GM20000 (cell line): ENCODE results near the gene PPP2R5D.
A peak's percentile ranks its signal among the peaks of the same experiment; 100 is the strongest.

Experiments used
- DNase-seq: peaks from one replicate; pipeline ENCODE4 v3.0.0; 2012; ENCODE audit warnings: low spot score
- CTCF ChIP-seq: IDR thresholded peaks from 2 replicates; pipeline ENCODE4 v1.5.1; 2012; ENCODE audit warnings: mild to moderate bottlenecking, control low read depth; ENCODE audit errors: extremely low read depth, missing control alignments

Gene PPP2R5D

DNA sequence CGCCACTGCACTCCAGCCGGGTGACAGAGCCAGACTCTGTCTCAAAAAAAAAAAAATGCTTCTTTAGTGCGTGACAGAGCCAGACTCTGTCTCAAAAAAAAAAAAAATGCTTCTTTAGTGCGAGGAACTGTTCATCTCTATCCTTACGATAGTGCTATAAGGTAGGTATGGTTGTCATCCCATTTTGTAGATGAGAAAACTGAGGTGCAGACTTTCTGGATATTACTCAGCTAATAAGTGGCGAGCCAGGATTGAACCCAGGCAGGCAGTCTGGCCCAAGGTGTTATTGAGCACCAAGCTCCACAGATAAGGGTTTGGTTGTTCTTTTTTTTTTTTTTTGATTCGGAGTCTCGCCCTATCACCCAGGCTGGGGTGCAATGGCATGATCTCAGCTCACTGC, 17.5 kb downstream of the PPP2R5D start:
- DNase-seq = no peak
- no peak for TF ChIP-seq CTCF

GRCh38 chr6:43005844-43006243, 21.5 kb downstream of the PPP2R5D start:
- no peak for TF ChIP-seq CTCF
- DNase-seq = no peak

DNA sequence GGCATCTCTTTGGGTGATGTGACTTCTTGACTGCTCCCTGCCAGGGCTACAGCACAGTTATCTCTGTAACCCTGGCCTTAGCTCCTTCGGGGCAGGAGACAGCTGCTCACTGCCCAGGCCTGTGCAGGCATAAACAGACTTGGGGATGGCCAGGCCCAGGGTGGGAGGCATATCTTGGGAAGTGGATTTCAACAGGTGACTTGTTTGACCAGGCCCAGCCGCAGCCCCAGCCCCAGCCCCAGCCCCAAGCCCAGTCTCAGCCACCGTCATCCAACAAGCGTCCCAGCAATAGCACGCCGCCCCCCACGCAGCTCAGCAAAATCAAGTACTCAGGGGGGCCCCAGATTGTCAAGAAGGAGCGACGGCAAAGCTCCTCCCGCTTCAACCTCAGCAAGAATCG, 21.9 kb downstream of the PPP2R5D start:
- TF ChIP-seq CTCF = no peak

DNA sequence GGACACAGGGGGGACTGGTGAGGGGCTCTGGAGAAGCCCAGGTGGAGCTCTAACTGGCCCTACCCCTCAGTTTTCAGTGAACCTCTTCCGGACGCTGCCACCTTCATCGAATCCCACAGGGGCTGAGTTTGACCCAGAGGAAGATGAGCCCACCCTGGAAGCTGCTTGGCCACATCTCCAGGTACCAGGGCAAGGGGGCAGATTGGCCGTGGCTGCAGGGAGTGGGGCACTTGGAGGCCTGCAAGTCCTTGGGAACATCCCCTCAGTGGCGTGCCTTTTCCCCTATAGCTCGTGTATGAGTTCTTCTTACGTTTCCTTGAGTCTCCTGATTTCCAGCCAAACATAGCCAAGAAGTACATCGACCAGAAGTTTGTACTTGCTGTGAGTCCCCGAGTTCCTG, 22.8 kb downstream of the PPP2R5D start:
- TF ChIP-seq CTCF = no peak
- no peak for DNase-seq

More for the DNA sequence above, 21.9 kb downstream of the PPP2R5D start:
- DNase-seq = no peak

GRCh38 chr6:43009124-43009523, 24.8 kb downstream of the PPP2R5D start:
- peak; percentile 37 for DNase-seq
- peak; percentile 47 for TF ChIP-seq CTCF

DNA sequence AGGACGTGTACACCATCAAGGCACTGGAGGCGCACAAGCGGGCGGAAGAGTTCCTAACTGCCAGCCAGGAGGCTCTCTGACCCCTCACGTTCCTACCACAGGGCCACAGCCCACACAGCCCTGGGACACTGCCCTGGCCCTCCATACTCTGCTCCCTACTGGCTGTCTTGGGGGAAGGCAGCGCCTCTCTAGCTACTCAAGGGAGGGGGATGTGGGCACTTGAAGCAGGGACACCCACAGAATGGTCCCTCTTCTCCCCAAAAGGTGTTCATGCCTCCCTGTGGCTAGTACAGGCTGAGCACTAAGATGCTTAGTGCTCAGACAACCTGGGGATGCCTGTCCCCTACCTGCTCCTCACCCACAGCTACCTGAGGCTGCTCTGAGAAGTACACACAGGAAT, 26.8 kb downstream of the PPP2R5D start:
- no peak for DNase-seq
- no peak for TF ChIP-seq CTCF

- TF ChIP-seq CTCF = no peak
- DNase-seq = no peak
Observed at GRCh38 chr6:43012364-43012763, 28.0 kb downstream of the PPP2R5D start.
